NCI-H748 treated with DMSO at 0.1 percent for 48 hours (cell line): ENCODE results near the gene METTL17.
"Not testable (repeated sequence)": the region's sequence is repeated elsewhere in the genome, so short reads cannot be mapped to it uniquely, and the experiment has no call there.

Source experiments
- DNase-seq: peaks from one replicate; lab custom pipeline; 2025; lab: John Stamatoyannopoulos, UW

Gene METTL17

GRCh38 chr14:20989787-20990600, at the start of gene METTL17:
Gene METTL17, plus strand, starts transcription at chr14:20989980. Its CDS starts 23 bp downstream, at chr14:20990003.
- DNase-seq, result peak; percentile 86

- not testable (repeated sequence) for DNase-seq
Measured at GRCh38 chr14:20945146-20945545, 44.6 kb upstream of the METTL17 start.

GRCh38 chr14:20946707-20947106, 43.1 kb upstream of the METTL17 start:
- not testable (repeated sequence) for DNase-seq

GRCh38 chr14:20954736-20955537, 34.8 kb upstream of the METTL17 start, which contains the start of gene RNASE2:
Gene RNASE2, plus strand, starts transcription at chr14:20955487. Its CDS starts 285 bp downstream, at chr14:20955772.
- not testable (repeated sequence) for DNase-seq

GRCh38 chr14:20955538-20955873, 34.3 kb upstream of the METTL17 start:
- DNase-seq, result not testable (repeated sequence)

- no peak for DNase-seq
Measured at GRCh38 chr14:20956376-20956976, 33.3 kb upstream of the METTL17 start.

GRCh38 chr14:20958946-20959345, 30.8 kb upstream of the METTL17 start:
- not testable (repeated sequence) for DNase-seq

GRCh38 chr14:20969336-20969735, 20.4 kb upstream of the METTL17 start:
- no peak for DNase-seq

- DNase-seq, result no peak
Measured at GRCh38 chr14:20970647-20970982, 19.2 kb upstream of the METTL17 start.

GRCh38 chr14:20970983-20971704, 18.6 kb upstream of the METTL17 start:
- DNase-seq, result peak; percentile 51

- no peak for DNase-seq
Measured at GRCh38 chr14:20971705-20972021, 18.1 kb upstream of the METTL17 start.

GRCh38 chr14:20973501-20973900, 16.3 kb upstream of the METTL17 start:
- DNase-seq, result no peak

GRCh38 chr14:20976291-20976690, 13.5 kb upstream of the METTL17 start:
- no peak for DNase-seq

- DNase-seq, result no peak
Measured at GRCh38 chr14:20978687-20979086, 11.1 kb upstream of the METTL17 start.

- DNase-seq, result no peak
Measured at GRCh38 chr14:20980906-20981305, 8.9 kb upstream of the METTL17 start.

- DNase-seq, result no peak
Measured at GRCh38 chr14:20982646-20983369, 7.0 kb upstream of the METTL17 start.

GRCh38 chr14:20985650-20986049, 4.1 kb upstream of the METTL17 start:
- not testable (repeated sequence) for DNase-seq

- no peak for DNase-seq
Measured at GRCh38 chr14:20986811-20987210, 3.0 kb upstream of the METTL17 start.

- no peak for DNase-seq
Measured at GRCh38 chr14:20988717-20989470, 886 bp upstream of the METTL17 start.

- DNase-seq, result no peak
Measured at GRCh38 chr14:20989471-20989786, 351 bp upstream of the METTL17 start.

GRCh38 chr14:20996521-20996920, 6.7 kb downstream of the METTL17 start:
- DNase-seq, result no peak
